Keratinocyte (primary cell): ENCODE data around the gene ANKRD62. TPM values are rescaled to one million over a fixed set of nuclear protein-coding genes. Genes with fewer than 3 reads are reported as not detected.

Experiments
- DNase-seq: peaks from one replicate; pipeline ENCODE4 v3.0.0-alpha.2; 2011; ENCODE audit warnings: low read depth, missing footprints, low spot score
- FAIRE-seq: peaks from 2 replicates; lab custom pipeline; 2011; peaks lifted over from hg19 to GRCh38; lab: Jason Lieb, UNC
- H2AFZ ChIP-seq: 2 replicates; pipeline ENCODE4 v1.6.0; 2012; ENCODE audit warnings: low read length, control low read depth, inconsistent platforms; ENCODE audit not compliant: control insufficient read depth
- H3K27ac ChIP-seq: 2 replicates; pipeline ENCODE4 v1.5.1; 2011; ENCODE audit warnings: low read length; ENCODE audit not compliant: control insufficient read depth, insufficient read depth
- H3K27me3 ChIP-seq: 3 replicates; pipeline ENCODE4 v1.6.0; 2011; ENCODE audit warnings: low read length; ENCODE audit not compliant: control insufficient read depth, insufficient read depth; ENCODE audit errors: extremely low read depth
- H3K36me3 ChIP-seq, 2 experiments: 2 replicates in 1 of 2; 3 replicates in 1 of 2; pipeline ENCODE4 v1.5.1; 2011; ENCODE audit warnings: low read length in 2 of 2, mild to moderate bottlenecking in 1 of 2; ENCODE audit not compliant: control insufficient read depth in 2 of 2, insufficient read depth in 2 of 2; ENCODE audit errors: extremely low read depth in 1 of 2
- H3K4me1 ChIP-seq: 3 replicates; pipeline ENCODE4 v1.5.1; 2011; ENCODE audit warnings: low read length; ENCODE audit not compliant: control insufficient read depth, insufficient read depth; ENCODE audit errors: extremely low read depth
- H3K4me2 ChIP-seq: 3 replicates; pipeline ENCODE4 v1.6.0; 2011; ENCODE audit warnings: low read depth, low read length; ENCODE audit not compliant: control insufficient read depth, insufficient read depth; ENCODE audit errors: extremely low read depth
- H3K4me3 ChIP-seq, 3 experiments: fragments of 200-600 bp in 1 of 3; sonication (generic) in 1 of 3; 2 replicates in 2 of 3; 3 replicates in 1 of 3; pipeline ENCODE4 v1.5.1; 2011 to 2016; ENCODE audit warnings: low read length in 3 of 3, mild to moderate bottlenecking in 3 of 3, control low read depth in 2 of 3, inconsistent platforms in 1 of 3, low read depth in 1 of 3, mixed read lengths in 1 of 3, mixed run types in 1 of 3, moderate library complexity in 1 of 3; ENCODE audit not compliant: control insufficient read depth in 2 of 3, insufficient read depth in 2 of 3; ENCODE audit errors: extremely low read depth in 1 of 3
- H3K79me2 ChIP-seq: 2 replicates; pipeline ENCODE4 v1.6.0; 2012; ENCODE audit warnings: low read length; ENCODE audit not compliant: control insufficient read depth, insufficient read depth
- H3K9ac ChIP-seq: 3 replicates; pipeline ENCODE4 v1.6.0; 2011; ENCODE audit warnings: low read length; ENCODE audit not compliant: control insufficient read depth, insufficient read depth; ENCODE audit errors: extremely low read depth
- H3K9me1 ChIP-seq: 3 replicates; pipeline ENCODE4 v1.6.0; 2011; ENCODE audit warnings: low read length; ENCODE audit not compliant: control insufficient read depth, insufficient read depth; ENCODE audit errors: extremely low read depth
- H3K9me3 ChIP-seq: 2 replicates; pipeline ENCODE4 v1.5.1; 2012; ENCODE audit warnings: low read depth, low read length; ENCODE audit not compliant: control insufficient read depth
- H4K20me1 ChIP-seq: 3 replicates; pipeline ENCODE4 v1.6.0; 2011; ENCODE audit warnings: low read length; ENCODE audit not compliant: control insufficient read depth, insufficient read depth; ENCODE audit errors: extremely low read depth
- EZH2 ChIP-seq: IDR thresholded peaks from one replicate; pipeline ENCODE4 v1.6.1; 2012; ENCODE audit warnings: inconsistent platforms, mild to moderate bottlenecking, low read length, moderate library complexity
- dilution Hi-C: fragments of 300-500 bp; cut with MboI; formaldehyde crosslinking; loops from one replicate; pipeline ENCODE4 v1.7.0; 2020; ENCODE audit warnings: low sequenced_read_pairs; ENCODE audit not compliant: extremely low pct_ligation_motif_present
- polyA plus RNA-seq, 5 experiments: library from polyadenylated mRNA; depleted of rRNA in 3 of 5; stranded (reverse) in 3 of 5; stranded (forward) in 1 of 5; unstranded in 1 of 5; fragments of >200 nt; gene quantifications; 1 replicate in 1 of 5; 2 replicates in 3 of 5; 3 replicates in 1 of 5; pipeline versions ENCODE4 v1.2.1 to v1.2.3, GENCODE V29; 2011 to 2012; ENCODE audit warnings: missing spikeins in 2 of 5, low read depth in 1 of 5, low replicate concordance in 1 of 5
- TF ChIP-seq, protein P1 (sequence below), 3 experiments: IDR thresholded peaks in 1 of 3; conservative IDR thresholded peaks in 1 of 3; optimal IDR thresholded peaks in 1 of 3; 2 replicates in 2 of 3; 3 replicates in 1 of 3; pipeline versions ENCODE3 to v1.5.1; 2011; ENCODE audit warnings: low read length in 3 of 3, mild to moderate bottlenecking in 3 of 3, moderate library complexity in 2 of 3, control low read depth in 1 of 3, inconsistent platforms in 1 of 3; ENCODE audit not compliant: insufficient read depth in 2 of 3; ENCODE audit errors: extremely low read depth in 1 of 3

The ANKRD62 gene
- polyA plus RNA-seq, 1 donor (not counting 4 experiments of a cell fraction or from before 2014, with no cell fraction given) = not detected

DNA sequence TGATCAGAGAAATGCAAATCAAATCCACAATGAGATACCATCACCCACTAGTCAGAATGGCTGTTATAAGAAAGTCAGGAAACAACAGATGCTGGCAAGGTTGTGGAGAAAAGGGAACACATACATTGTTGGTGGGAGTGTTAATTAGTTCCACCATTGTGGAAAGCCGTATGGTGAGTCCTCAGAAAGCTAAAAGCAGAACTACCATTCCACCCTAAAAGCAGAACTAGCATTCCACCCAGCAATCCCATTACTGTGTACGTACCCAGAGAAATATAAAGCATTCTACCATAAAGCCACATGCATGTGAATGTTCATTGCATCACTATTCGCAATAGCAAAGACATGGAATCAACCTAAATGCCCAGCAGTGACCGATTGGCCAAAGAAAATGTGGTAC is 60.7 kb downstream of the ANKRD62 start:
- H3K4me2 ChIP-seq = no peak overlapping the region
- FAIRE-seq (no peak), DNase-seq (no peak)
- H3K9me3 ChIP-seq = no peaks in the 10 kb centered on the region
- dilution Hi-C loops = no loop called here
- H2AFZ ChIP-seq = no peak overlapping the region
- H3K9ac ChIP-seq = no peak overlapping the region
- TF ChIP-seq, protein P1, sequence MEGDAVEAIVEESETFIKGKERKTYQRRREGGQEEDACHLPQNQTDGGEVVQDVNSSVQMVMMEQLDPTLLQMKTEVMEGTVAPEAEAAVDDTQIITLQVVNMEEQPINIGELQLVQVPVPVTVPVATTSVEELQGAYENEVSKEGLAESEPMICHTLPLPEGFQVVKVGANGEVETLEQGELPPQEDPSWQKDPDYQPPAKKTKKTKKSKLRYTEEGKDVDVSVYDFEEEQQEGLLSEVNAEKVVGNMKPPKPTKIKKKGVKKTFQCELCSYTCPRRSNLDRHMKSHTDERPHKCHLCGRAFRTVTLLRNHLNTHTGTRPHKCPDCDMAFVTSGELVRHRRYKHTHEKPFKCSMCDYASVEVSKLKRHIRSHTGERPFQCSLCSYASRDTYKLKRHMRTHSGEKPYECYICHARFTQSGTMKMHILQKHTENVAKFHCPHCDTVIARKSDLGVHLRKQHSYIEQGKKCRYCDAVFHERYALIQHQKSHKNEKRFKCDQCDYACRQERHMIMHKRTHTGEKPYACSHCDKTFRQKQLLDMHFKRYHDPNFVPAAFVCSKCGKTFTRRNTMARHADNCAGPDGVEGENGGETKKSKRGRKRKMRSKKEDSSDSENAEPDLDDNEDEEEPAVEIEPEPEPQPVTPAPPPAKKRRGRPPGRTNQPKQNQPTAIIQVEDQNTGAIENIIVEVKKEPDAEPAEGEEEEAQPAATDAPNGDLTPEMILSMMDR (optimal IDR thresholded peaks at IDR 0.05 in 1 of 3, IDR thresholded peaks at IDR 0.05 in 1 of 3, conservative IDR thresholded peaks at IDR 0.05 in 1 of 3; ENCODE audit: extremely low read depth in 1 of 3, insufficient read depth in 2 of 3, low read length in 3 of 3) = no peak
- TF ChIP-seq EZH2 = no peak
- no peak overlapping the region for H3K4me3 ChIP-seq
- H3K9me1 ChIP-seq = no peaks in the 10 kb centered on the region
- H3K27ac ChIP-seq = no peak overlapping the region
- H3K4me1 ChIP-seq = peaks cover 5% of the 10 kb centered on the region
- H3K36me3 ChIP-seq = no peaks in the 10 kb centered on the region
- no peaks in the 10 kb centered on the region for H3K27me3 ChIP-seq
- H4K20me1 ChIP-seq = no peaks in the 10 kb centered on the region
- H3K79me2 ChIP-seq = no peaks in the 10 kb centered on the region

DNA sequence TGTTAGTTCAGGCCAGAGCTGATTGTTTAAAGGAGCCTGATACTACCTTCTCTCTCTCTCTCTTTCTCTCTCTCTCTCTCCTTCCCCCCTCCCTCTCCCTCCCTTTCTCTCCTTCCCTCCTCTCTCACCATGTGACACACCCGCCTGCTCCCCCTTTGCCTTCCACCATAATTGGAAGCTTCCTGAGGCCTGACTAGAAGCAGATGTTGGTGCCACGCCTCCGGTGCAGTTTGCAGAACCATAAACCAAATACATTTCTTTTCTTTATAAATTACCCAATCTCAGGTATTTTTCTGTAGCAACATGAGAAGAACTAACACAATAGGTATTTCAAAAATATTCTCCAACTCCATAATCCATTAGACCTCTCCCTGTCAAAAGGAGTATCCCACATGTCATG is 62.4 kb downstream of the ANKRD62 start:
- no peak for FAIRE-seq

More for the DNA sequence above, 62.4 kb downstream of the ANKRD62 start:
- no peak for TF ChIP-seq EZH2
- TF ChIP-seq, protein P1 (optimal IDR thresholded peaks at IDR 0.05 in 1 of 3, IDR thresholded peaks at IDR 0.05 in 1 of 3, conservative IDR thresholded peaks at IDR 0.05 in 1 of 3; ENCODE audit: extremely low read depth in 1 of 3, insufficient read depth in 2 of 3, low read length in 3 of 3) = no peak
- no peak overlapping the region for H3K27ac ChIP-seq
- H3K27me3 ChIP-seq = no peaks in the 10 kb centered on the region
- DNase-seq = no peak
- H3K9ac ChIP-seq = no peak overlapping the region
- no peak overlapping the region for H2AFZ ChIP-seq
- dilution Hi-C loops = no loop called here
- H3K9me1 ChIP-seq = no peaks in the 10 kb centered on the region
- H3K4me1 ChIP-seq = peaks cover 5% of the 10 kb centered on the region
- H3K4me3 ChIP-seq = no peak overlapping the region
- H3K79me2 ChIP-seq = no peaks in the 10 kb centered on the region
- H3K9me3 ChIP-seq = no peaks in the 10 kb centered on the region
- no peaks in the 10 kb centered on the region for H4K20me1 ChIP-seq
- no peak overlapping the region for H3K4me2 ChIP-seq
- no peaks in the 10 kb centered on the region for H3K36me3 ChIP-seq
